AG04449 (cell line): ENCODE data around the gene CLNK.

Experiments
- CTCF ChIA-PET: fragments of 350-600 bp; formaldehyde crosslinking; extraction: SDS; loops from one replicate; lab custom pipeline; 2021; ENCODE audit warnings: antibody characterized with exemption; lab: Yijun Ruan, JAX
- POLR2A ChIA-PET: fragments of 400-600, 350-600 bp; formaldehyde crosslinking; extraction: SDS; loops from one replicate; lab custom pipeline; 2020; ENCODE audit warnings: antibody characterized with exemption, inconsistent platforms; lab: Yijun Ruan, JAX
- DNase-seq: peaks from one replicate; pipeline ENCODE4 v3.0.0-alpha.2; 2010; ENCODE audit warnings: low read depth, low spot score
- H3K4me3 ChIP-seq: 2 replicates; pipeline ENCODE4 v1.5.1; 2011; ENCODE audit warnings: low read depth, mild to moderate bottlenecking, control low read depth, low read length
- TF ChIP-seq, protein P1 (sequence below): IDR thresholded peaks from one replicate; pipeline ENCODE4 v1.5.1; 2011; ENCODE audit warnings: mild to moderate bottlenecking, moderate library complexity, low read length, control low read depth, inconsistent platforms; ENCODE audit not compliant: insufficient read depth; ENCODE audit errors: missing control alignments

The CLNK gene

GRCh38 chr4:10730590-10730989, 46.0 kb upstream of the CLNK start:
- no peak overlapping the region for H3K4me3 ChIP-seq
- ChIA-PET POLR2A (no interaction called here), CTCF (no interaction called here)
- TF ChIP-seq, protein P1, sequence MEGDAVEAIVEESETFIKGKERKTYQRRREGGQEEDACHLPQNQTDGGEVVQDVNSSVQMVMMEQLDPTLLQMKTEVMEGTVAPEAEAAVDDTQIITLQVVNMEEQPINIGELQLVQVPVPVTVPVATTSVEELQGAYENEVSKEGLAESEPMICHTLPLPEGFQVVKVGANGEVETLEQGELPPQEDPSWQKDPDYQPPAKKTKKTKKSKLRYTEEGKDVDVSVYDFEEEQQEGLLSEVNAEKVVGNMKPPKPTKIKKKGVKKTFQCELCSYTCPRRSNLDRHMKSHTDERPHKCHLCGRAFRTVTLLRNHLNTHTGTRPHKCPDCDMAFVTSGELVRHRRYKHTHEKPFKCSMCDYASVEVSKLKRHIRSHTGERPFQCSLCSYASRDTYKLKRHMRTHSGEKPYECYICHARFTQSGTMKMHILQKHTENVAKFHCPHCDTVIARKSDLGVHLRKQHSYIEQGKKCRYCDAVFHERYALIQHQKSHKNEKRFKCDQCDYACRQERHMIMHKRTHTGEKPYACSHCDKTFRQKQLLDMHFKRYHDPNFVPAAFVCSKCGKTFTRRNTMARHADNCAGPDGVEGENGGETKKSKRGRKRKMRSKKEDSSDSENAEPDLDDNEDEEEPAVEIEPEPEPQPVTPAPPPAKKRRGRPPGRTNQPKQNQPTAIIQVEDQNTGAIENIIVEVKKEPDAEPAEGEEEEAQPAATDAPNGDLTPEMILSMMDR, result no peak
- no peak for DNase-seq

- no peak overlapping the region for H3K4me3 ChIP-seq
- TF ChIP-seq, protein P1, result no peak
- ChIA-PET CTCF (no interaction called here), POLR2A (no interaction called here)
- DNase-seq, result no peak
Observed at GRCh38 chr4:10730019-10730418, 45.5 kb upstream of the CLNK start.

DNA sequence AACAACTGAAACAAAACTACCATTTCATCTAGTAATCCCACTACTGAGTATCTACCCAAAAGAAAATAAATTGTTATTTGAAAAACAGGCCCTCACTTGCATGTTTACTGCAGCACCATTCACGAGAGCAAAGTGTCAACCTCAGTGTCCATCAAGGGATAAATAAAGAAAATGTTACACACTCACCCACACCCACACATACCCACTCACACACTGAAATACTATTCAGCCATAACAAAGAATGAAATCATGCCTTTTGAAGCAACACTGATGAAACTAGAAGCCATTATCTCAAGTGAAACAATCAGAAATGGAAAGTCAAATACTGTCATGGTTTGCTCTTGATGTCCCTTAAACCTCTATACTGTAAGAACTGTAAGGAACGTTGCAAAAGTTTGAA, 44.8 kb upstream of the CLNK start:
- POLR2A ChIA-PET, result no interaction called here
- no peak overlapping the region for H3K4me3 ChIP-seq
- CTCF ChIA-PET, result no interaction called here
- TF ChIP-seq, protein P1, result no peak
- DNase-seq, result no peak

DNA sequence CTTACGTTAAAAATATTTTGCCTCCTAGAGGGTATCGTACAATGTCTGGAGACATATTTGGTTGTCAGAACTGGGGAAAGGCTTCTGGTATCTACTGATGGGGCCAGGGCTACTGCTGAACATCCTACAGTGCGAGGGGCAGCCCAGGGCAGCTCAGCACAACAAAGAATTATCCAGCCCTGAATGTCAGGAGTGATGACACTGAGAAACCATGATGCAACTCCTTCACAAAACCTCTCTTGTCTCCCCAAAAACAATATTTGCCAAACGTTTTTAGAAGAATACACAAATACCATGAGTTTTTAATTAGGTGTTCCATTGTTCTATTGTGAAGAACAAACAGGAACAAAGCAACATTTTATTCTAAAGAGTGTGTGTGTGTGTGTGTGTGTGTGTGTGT, 43.4 kb upstream of the CLNK start:
- ChIA-PET POLR2A (no interaction called here), CTCF (interaction anchor here (0.9 kb wide), 1 partner anchor 124 kb away, joined by 3 read pairs; no protein-coding TSS in a partner anchor)
- TF ChIP-seq, protein P1, result no peak
- DNase-seq, result no peak
- no peak overlapping the region for H3K4me3 ChIP-seq

DNA sequence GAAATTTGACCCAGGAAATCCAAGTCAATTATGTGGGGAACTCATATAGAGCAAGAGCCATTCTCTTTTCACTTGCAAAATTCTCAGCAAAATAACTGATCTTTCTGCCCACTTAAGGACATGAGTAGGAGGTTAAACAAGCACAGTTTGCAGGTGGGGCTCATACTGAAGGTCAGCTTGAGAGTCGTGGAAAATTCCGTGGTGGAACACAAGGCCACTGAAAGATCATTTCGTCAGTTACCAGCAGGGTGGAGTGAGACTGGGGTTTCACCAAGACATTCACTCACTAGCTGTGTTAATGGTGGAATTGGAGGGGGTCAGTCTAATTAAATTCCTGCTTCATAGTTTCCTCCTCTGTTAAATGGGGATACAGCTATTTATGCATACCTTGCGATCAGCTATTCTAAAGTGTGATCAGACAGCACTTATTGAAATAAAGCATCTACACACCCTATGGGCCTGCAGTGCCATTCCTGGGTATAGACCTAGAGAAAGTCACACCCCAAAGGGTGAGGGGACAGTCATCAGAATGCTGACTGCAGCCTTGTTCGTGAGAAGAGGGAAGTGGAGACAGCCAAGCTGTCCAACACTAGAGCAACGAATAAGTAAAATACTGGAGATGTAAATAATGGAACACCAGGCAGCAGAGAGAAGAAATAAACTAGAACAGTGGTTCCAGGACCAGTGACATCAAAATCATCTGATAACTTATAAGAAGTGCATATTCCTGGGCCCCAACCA, 42.7 kb upstream of the CLNK start:
- TF ChIP-seq, protein P1, result no peak
- DNase-seq, result no peak
- no peak overlapping the region for H3K4me3 ChIP-seq
- ChIA-PET CTCF (interaction anchor here (0.9 kb wide), 1 partner anchor 123 kb away, joined by 3 read pairs; no protein-coding TSS in a partner anchor), POLR2A (no interaction called here)

DNA sequence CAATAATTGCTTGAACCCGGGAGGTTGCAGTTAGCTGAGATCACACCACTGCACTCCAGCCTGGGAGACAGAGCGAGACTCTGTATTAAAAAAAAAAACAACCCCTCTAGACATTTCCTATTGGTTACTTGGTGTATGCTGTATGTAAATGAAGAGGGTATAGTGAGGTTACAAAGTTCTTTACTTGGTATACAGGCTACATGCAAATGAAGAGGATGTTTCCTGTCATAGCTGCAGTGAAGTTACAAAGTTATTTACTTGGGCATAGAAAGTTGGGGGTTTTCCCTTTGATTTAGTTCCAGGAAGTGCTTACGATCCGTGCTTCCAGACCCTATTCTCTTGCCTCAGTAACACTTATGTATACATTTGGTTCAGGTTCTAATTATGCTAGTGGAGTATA, 38.4 kb upstream of the CLNK start:
- no peak for DNase-seq
- CTCF ChIA-PET, result no interaction called here
- POLR2A ChIA-PET, result no interaction called here
- TF ChIP-seq, protein P1, result no peak
- no peak overlapping the region for H3K4me3 ChIP-seq
